Measurements from ENCODE around the gene CHMP5. TPM values are rescaled to one million over a fixed set of nuclear protein-coding genes. Genes with fewer than 3 reads are reported as not detected.

Gene CHMP5
- total and polyA plus RNA-seq, 7 donors = 54.6 to 307 (median 79.6) TPM

GRCh38 chr9:33233626-33234342 is 31.1 kb upstream of the CHMP5 start:
- 4 to 36% methylated on average over 1 of the region's 1 CpG for WGBS, 2 donors
- Histone ChIP-seq H3K27ac (no peak overlapping the region), H3K27me3 (no peaks in the 10 kb centered on the region), H3K36me3 (no peaks in the 10 kb centered on the region), H3K4me3 (no peak overlapping the region), H3K4me1 (peaks cover 0 to 6% (median 2%) of the 10 kb centered on the region in 4 donors), H3K9me3 (no peaks in the 10 kb centered on the region)
- intact Hi-C loops (cut with DNase I) = no loop called here
- TF ChIP-seq POLR2AphosphoS5 (IDR thresholded peaks at IDR 0.05) = peak in 1 of 4 donors; percentile 15
- no peak for TF ChIP-seq POLR2A (IDR thresholded peaks at IDR 0.05)
- DNase-seq = no peak

- intact Hi-C loops (cut with DNase I) = no loop called here
- Histone ChIP-seq H3K4me1 (peaks cover 0 to 6% (median 2%) of the 10 kb centered on the region in 4 donors), H3K9me3 (no peaks in the 10 kb centered on the region), H3K4me3 (no peak overlapping the region), H3K27ac (no peak overlapping the region), H3K27me3 (no peaks in the 10 kb centered on the region), H3K36me3 (no peaks in the 10 kb centered on the region)
- no peak for TF ChIP-seq CTCF (IDR thresholded peaks at IDR 0.05)
- no peak for TF ChIP-seq POLR2A (IDR thresholded peaks at IDR 0.05)
- TF ChIP-seq EP300 (IDR thresholded peaks at IDR 0.05) = no peak
- TF ChIP-seq POLR2AphosphoS5 (IDR thresholded peaks at IDR 0.05) = no peak
- no peak for DNase-seq
- 64 to 76% methylated on average over 9 of the region's 9 CpGs for WGBS, 2 donors
Measured at GRCh38 chr9:33234511-33235467, 30.1 kb upstream of the CHMP5 start.

- intact Hi-C loops (cut with DNase I) = no loop called here
- WGBS, 2 donors = 89 to 95% methylated on average over 3 of the region's 3 CpGs
Measured at GRCh38 chr9:33236571-33236970, 28.3 kb upstream of the CHMP5 start.

GRCh38 chr9:33239921-33240320 is 24.9 kb upstream of the CHMP5 start, which contains the start of gene SPINK4:
Gene SPINK4, plus strand, starts transcription at chr9:33240167. Its CDS starts 42 bp downstream, at chr9:33240209.
- WGBS, 2 donors = 20 to 42% methylated on average over 7 of the region's 7 CpGs
- no peak for DNase-seq
- intact Hi-C loops (cut with DNase I) = no loop called here

More at GRCh38 chr9:33236571-33236970, 28.3 kb upstream of the CHMP5 start:
- Histone ChIP-seq H3K4me1 (peaks cover 0 to 6% (median 2%) of the 10 kb centered on the region in 4 donors), H3K4me3 (no peak overlapping the region), H3K27me3 (no peaks in the 10 kb centered on the region), H3K27ac (no peak overlapping the region), H3K9me3 (no peaks in the 10 kb centered on the region), H3K36me3 (no peaks in the 10 kb centered on the region)
- no peak for TF ChIP-seq EP300 (IDR thresholded peaks at IDR 0.05)
- DNase-seq = no peak

GRCh38 chr9:33241298-33241697 is 23.6 kb upstream of the CHMP5 start:
- intact Hi-C loops (cut with DNase I) = no loop called here
- Histone ChIP-seq H3K27me3 (no peaks in the 10 kb centered on the region), H3K4me3 (no peak overlapping the region), H3K36me3 (no peaks in the 10 kb centered on the region), H3K9me3 (no peaks in the 10 kb centered on the region), H3K27ac (no peak overlapping the region), H3K4me1 (no peaks in the 10 kb centered on the region)
- DNase-seq = no peak
- WGBS, 2 donors = 45 to 78% methylated on average over 5 of the region's 5 CpGs
- TF ChIP-seq POLR2AphosphoS5 (IDR thresholded peaks at IDR 0.05) (no peak), CTCF (IDR thresholded peaks at IDR 0.05) (no peak), EP300 (IDR thresholded peaks at IDR 0.05) (no peak), POLR2A (IDR thresholded peaks at IDR 0.05) (no peak)

More at GRCh38 chr9:33239921-33240320, 24.9 kb upstream of the CHMP5 start, which contains the start of gene SPINK4:
- no peaks in the 10 kb centered on the region for H3K4me1 ChIP-seq
- H3K4me3 ChIP-seq = no peak within 1 kb of the TSS
- no peaks in the 10 kb centered on the region for H3K36me3 ChIP-seq
- H3K9me3 ChIP-seq = no peaks in the 10 kb centered on the region
- H3K27me3 ChIP-seq = no peaks in the 10 kb centered on the region
- no peak within 1 kb of the TSS for H3K27ac ChIP-seq
- no peak for TF ChIP-seq EP300 (IDR thresholded peaks at IDR 0.05)
- TF ChIP-seq POLR2A (IDR thresholded peaks at IDR 0.05) = no peak
- no peak for TF ChIP-seq POLR2AphosphoS5 (IDR thresholded peaks at IDR 0.05)
- TF ChIP-seq CTCF (IDR thresholded peaks at IDR 0.05) = no peak

All from sigmoid colon (tissue), 7 donors.